Fibroblast of gingiva (primary cell): ENCODE measurements around the gene IRF1.

Experiments used
- DNase-seq: peaks from one replicate; pipeline ENCODE4 v3.0.0-alpha.2; 2011; ENCODE audit warnings: low read depth

The IRF1 gene

GRCh38 chr5:132474881-132475496 lies 15.6 kb downstream of the IRF1 start:
- no peak for DNase-seq

- no peak for DNase-seq
Observed at GRCh38 chr5:132474131-132474723, 16.3 kb downstream of the IRF1 start.

- no peak for DNase-seq
Observed at GRCh38 chr5:132473668-132474067, 16.9 kb downstream of the IRF1 start.

GRCh38 chr5:132473019-132473531 lies 17.5 kb downstream of the IRF1 start:
- no peak for DNase-seq

GRCh38 chr5:132472431-132472830 lies 18.1 kb downstream of the IRF1 start:
- no peak for DNase-seq

GRCh38 chr5:132471944-132472343 lies 18.6 kb downstream of the IRF1 start:
- no peak for DNase-seq

- DNase-seq: no peak
Observed at GRCh38 chr5:132471151-132471907, 19.2 kb downstream of the IRF1 start.

GRCh38 chr5:132470596-132470995 lies 20.0 kb downstream of the IRF1 start:
- no peak for DNase-seq

GRCh38 chr5:132470010-132470392 lies 20.6 kb downstream of the IRF1 start:
- DNase-seq: no peak

GRCh38 chr5:132469380-132470009 lies 21.1 kb downstream of the IRF1 start:
- DNase-seq: no peak

GRCh38 chr5:132468656-132469379 lies 21.8 kb downstream of the IRF1 start:
- DNase-seq: no peak

GRCh38 chr5:132467287-132467984 lies 23.1 kb downstream of the IRF1 start:
- no peak for DNase-seq

GRCh38 chr5:132466433-132467286 lies 23.9 kb downstream of the IRF1 start:
- peak; percentile 17 for DNase-seq

GRCh38 chr5:132465059-132465707 lies 25.4 kb downstream of the IRF1 start:
- no peak for DNase-seq

- DNase-seq: peak; percentile 24
Observed at GRCh38 chr5:132464156-132464939, 26.2 kb downstream of the IRF1 start.

GRCh38 chr5:132463811-132464155 lies 26.8 kb downstream of the IRF1 start:
- no peak for DNase-seq

GRCh38 chr5:132462856-132463745 lies 27.5 kb downstream of the IRF1 start:
- no peak for DNase-seq

GRCh38 chr5:132462333-132462732 lies 28.2 kb downstream of the IRF1 start:
- DNase-seq: no peak
